Measurements from ENCODE around the gene KCNMA1.

Gene KCNMA1

DNA sequence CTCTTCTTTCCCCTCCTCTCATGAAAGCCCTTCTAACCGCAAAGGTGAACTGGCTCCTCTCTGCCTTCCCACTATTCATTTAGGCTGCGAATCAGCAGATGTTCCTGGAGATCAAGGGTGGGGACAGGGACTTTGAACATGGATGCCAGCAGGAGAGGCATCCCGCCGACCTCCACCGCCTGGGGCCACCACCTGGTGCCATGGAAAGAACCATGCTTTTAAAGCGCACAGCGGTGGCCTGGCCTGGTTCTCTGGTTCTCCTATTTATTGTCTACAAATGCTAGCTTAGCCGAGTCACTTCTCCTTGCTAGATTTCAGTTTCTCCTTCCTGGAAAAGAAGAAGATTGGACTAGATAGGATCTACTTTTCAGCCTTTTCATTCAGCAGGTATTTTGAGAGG lies 43.2 kb upstream of the KCNMA1 start:
- no peak for TF ChIP-seq CTCF (IDR thresholded peaks at IDR 0.05; ENCODE audit: low read depth, low read length)
- no peak for DNase-seq (ENCODE audit: extremely low read depth, low read depth)

GRCh38 chr10:77680065-77680464 lies 42.5 kb upstream of the KCNMA1 start:
- DNase-seq (ENCODE audit: extremely low read depth, low read depth): no peak
- no peak for TF ChIP-seq CTCF (IDR thresholded peaks at IDR 0.05; ENCODE audit: low read depth, low read length)

DNA sequence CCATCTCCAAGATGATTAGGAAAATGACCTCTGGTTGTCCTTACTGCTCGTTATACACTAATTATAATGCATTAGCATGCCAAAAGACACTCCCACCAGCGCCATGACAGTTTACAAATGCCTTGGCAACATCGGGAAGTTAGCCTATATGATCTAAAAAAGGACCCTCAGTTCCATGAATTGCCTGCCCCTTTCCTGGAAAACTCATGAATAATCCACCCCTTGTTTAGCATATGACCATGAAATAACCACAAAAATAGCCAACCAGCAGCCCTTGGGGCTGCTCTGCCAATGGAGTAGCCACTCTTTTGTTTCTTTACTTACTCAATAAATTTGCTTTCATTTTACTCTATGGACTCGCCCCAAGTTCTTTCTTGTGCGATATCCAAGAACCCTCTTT lies 41.6 kb upstream of the KCNMA1 start:
- no peak for DNase-seq (ENCODE audit: extremely low read depth, low read depth)

DNA sequence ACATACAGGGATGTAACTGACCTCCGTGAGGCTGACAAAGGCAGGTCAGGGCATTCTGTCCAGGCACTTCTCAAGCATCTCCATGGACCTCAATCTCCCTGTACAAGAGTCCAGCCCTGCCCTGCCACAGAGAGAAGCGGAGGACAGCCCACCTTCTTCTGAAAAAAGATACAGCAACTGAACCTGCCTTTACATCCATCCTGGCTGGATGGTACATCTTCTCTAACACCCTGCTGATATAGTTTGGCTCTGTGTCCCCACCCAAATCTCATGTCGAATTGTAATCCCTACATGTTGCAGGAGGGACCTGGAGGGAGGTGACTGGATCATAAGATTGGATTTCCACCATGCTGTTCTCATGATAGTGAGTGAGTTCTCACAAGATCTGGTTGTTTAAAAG lies 40.5 kb upstream of the KCNMA1 start:
- no peak for TF ChIP-seq CTCF (IDR thresholded peaks at IDR 0.05; ENCODE audit: low read depth, low read length)
- DNase-seq (ENCODE audit: extremely low read depth, low read depth): no peak

More for the DNA sequence above, 41.6 kb upstream of the KCNMA1 start:
- TF ChIP-seq CTCF (IDR thresholded peaks at IDR 0.05; ENCODE audit: low read depth, low read length): no peak

DNA sequence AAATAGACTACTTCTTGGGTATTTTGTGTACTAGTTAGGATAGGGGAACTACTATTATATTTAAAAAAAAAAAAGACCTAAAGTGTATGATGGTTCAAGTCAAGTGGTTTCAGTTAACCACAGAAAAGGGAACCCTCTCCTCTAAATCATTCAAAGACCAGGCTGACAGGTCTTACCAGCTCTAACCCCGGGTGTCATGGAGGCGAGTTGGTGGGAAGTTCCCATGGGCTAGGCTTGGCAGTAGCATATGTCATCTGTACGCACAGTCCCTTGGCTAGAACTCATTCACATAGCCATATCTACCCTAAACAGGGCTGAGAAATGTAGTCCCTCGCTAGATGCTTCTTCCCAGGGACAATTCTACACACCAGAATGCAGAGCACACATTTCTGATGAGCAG lies 37.7 kb upstream of the KCNMA1 start:
- DNase-seq (ENCODE audit: extremely low read depth, low read depth): no peak
- TF ChIP-seq CTCF (IDR thresholded peaks at IDR 0.05; ENCODE audit: low read depth, low read length): no peak

GRCh38 chr10:77673515-77674140 lies 36.0 kb upstream of the KCNMA1 start:
- TF ChIP-seq CTCF (IDR thresholded peaks at IDR 0.05; ENCODE audit: low read depth, low read length): no peak
- DNase-seq (ENCODE audit: extremely low read depth, low read depth): no peak

- no peak for DNase-seq (ENCODE audit: extremely low read depth, low read depth)
- no peak for TF ChIP-seq CTCF (IDR thresholded peaks at IDR 0.05; ENCODE audit: low read depth, low read length)
Measured at GRCh38 chr10:77673101-77673500, 35.5 kb upstream of the KCNMA1 start.

Data from AG09319 (cell line).